ENCODE measurements around the gene ULK1. TPM values are rescaled to one million over a fixed set of nuclear protein-coding genes. Genes with fewer than 3 reads are reported as not detected.
A peak's percentile ranks its signal among the peaks of the same experiment; 100 is the strongest.

The ULK1 gene
- total and polyA plus RNA-seq, 2 of the 13 experiments (the other 11 are each of a cell fraction or from before 2014, with no cell fraction given): 2.8 to 10.1 TPM

GRCh38 chr12:131928711-131929580, 34.5 kb downstream of the ULK1 start, which contains the start of gene PUS1 (continued):
- TF ChIP-seq ZNF691 (CRISPR knock-in tag; IDR thresholded peaks at IDR 0.05; ENCODE audit: borderline replicate concordance, low read depth): peak; percentile 79; the same call in 1 of the 2 replicates
- peak; percentile 11 for TF ChIP-seq AGO2 (optimal IDR thresholded peaks at IDR 0.05; ENCODE audit: low read depth, low read length)
- TF ChIP-seq ARNTL (CRISPR knock-in tag; IDR thresholded peaks at IDR 0.05): peak; percentile 42; the same call in 1 of the 2 replicates
- no peak for TF ChIP-seq HNRNPH1 (optimal IDR thresholded peaks at IDR 0.05; ENCODE audit: low read depth, low read length)
- 0 out of 2 replicates have a peak, but pooled peaks have one; percentile 21 for TF ChIP-seq CREM (IDR thresholded peaks at IDR 0.05)
- TF ChIP-seq CREM (CRISPR knock-in tag; IDR thresholded peaks at IDR 0.05): no peak
- TF ChIP-seq DNMT3B (CRISPR knock-in tag; conservative IDR thresholded peaks at IDR 0.05): no peak
- peak; percentile 97 for TF ChIP-seq NR2C2 (CRISPR knock-in tag; IDR thresholded peaks at IDR 0.05; ENCODE audit: borderline replicate concordance)
- no peak for TF ChIP-seq ZNF367 (CRISPR knock-in tag; IDR thresholded peaks at IDR 0.05; ENCODE audit: borderline replicate concordance)
- TF ChIP-seq ZNF343 (CRISPR knock-in tag; IDR thresholded peaks at IDR 0.05): no peak
- no peak for TF ChIP-seq GPBP1L1 (CRISPR knock-in tag; IDR thresholded peaks at IDR 0.05)
- peak; percentile 77 for TF ChIP-seq YEATS2 (CRISPR knock-in tag; IDR thresholded peaks at IDR 0.05; ENCODE audit: borderline replicate concordance)
- 0 out of 2 replicates have a peak, but pooled peaks have one; percentile 21 for TF ChIP-seq BRD4 (CRISPR knock-in tag; IDR thresholded peaks at IDR 0.05)
- peak; percentile 60 for TF ChIP-seq MED1 (CRISPR knock-in tag; IDR thresholded peaks at IDR 0.05)
- peak; percentile 69 for TF ChIP-seq SALL1 (CRISPR knock-in tag; IDR thresholded peaks at IDR 0.05)
- peak; percentile 23; the same call in 1 of the 2 replicates for TF ChIP-seq SOX5 (CRISPR knock-in tag; IDR thresholded peaks at IDR 0.05; ENCODE audit: borderline replicate concordance)
- TF ChIP-seq RAD51 (IDR thresholded peaks at IDR 0.05; ENCODE audit: borderline replicate concordance): peak; percentile 27; the same call in 1 of the 2 replicates
- peak; percentile 55; the same call in 1 of the 2 replicates for TF ChIP-seq ZNF572 (CRISPR knock-in tag; IDR thresholded peaks at IDR 0.05)
- no peak for TF ChIP-seq CHCHD3 (CRISPR knock-in tag; IDR thresholded peaks at IDR 0.05)
- TF ChIP-seq ZNF558 (CRISPR knock-in tag; IDR thresholded peaks at IDR 0.05; ENCODE audit: borderline replicate concordance): peak; percentile 82; the same call in 1 of the 2 replicates
- TF ChIP-seq ARNT2 (CRISPR knock-in tag; IDR thresholded peaks at IDR 0.05; ENCODE audit: low read depth): peak; percentile 70
- TF ChIP-seq ZFP90 (CRISPR knock-in tag; IDR thresholded peaks at IDR 0.05; ENCODE audit: borderline replicate concordance): peak; percentile 89
- TF ChIP-seq RAD21 (CRISPR knock-in tag; IDR thresholded peaks at IDR 0.05): no peak
- TF ChIP-seq, protein P1, sequence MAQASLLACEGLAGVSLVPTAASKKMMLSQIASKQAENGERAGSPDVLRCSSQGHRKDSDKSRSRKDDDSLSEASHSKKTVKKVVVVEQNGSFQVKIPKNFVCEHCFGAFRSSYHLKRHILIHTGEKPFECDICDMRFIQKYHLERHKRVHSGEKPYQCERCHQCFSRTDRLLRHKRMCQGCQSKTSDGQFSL (CRISPR knock-in tag; IDR thresholded peaks at IDR 0.05): peak; percentile 71; the same call in 1 of the 2 replicates
- TF ChIP-seq ZNF720 (CRISPR knock-in tag; IDR thresholded peaks at IDR 0.05): peak; percentile 14; the same call in 1 of the 2 replicates
- TF ChIP-seq ZBTB39 (CRISPR knock-in tag; IDR thresholded peaks at IDR 0.05): no peak; the same call in 1 of the 2 replicates

Measured in HepG2 (cell line).